ENCODE measurements around the gene ESYT2.
"Not testable (repeated sequence)": the region's sequence is repeated elsewhere in the genome, so short reads cannot be mapped to it uniquely, and the experiment has no call there.

Gene ESYT2

GRCh38 chr7:158856883-158857668 is 27.8 kb upstream of the ESYT2 start:
- DNase-seq = peak; percentile 8

- no peak for DNase-seq
Measured at GRCh38 chr7:158854681-158855081, 25.4 kb upstream of the ESYT2 start.

- DNase-seq = no peak
Measured at GRCh38 chr7:158850545-158851102, 21.3 kb upstream of the ESYT2 start.

GRCh38 chr7:158849768-158850544 is 20.6 kb upstream of the ESYT2 start:
- DNase-seq = no peak

GRCh38 chr7:158849442-158849767 is 20.1 kb upstream of the ESYT2 start:
- no peak for DNase-seq

GRCh38 chr7:158847451-158847866 is 18.1 kb upstream of the ESYT2 start:
- DNase-seq = peak; percentile 27

GRCh38 chr7:158846304-158846703 is 17.0 kb upstream of the ESYT2 start:
- DNase-seq = no peak

GRCh38 chr7:158843771-158844170 is 14.5 kb upstream of the ESYT2 start:
- no peak for DNase-seq

GRCh38 chr7:158842486-158842885 is 13.2 kb upstream of the ESYT2 start:
- no peak for DNase-seq

- no peak for DNase-seq
Measured at GRCh38 chr7:158840604-158841003, 11.3 kb upstream of the ESYT2 start.

- DNase-seq = not testable (repeated sequence)
Measured at GRCh38 chr7:158839177-158839576, 9.9 kb upstream of the ESYT2 start.

GRCh38 chr7:158837790-158838637 is 8.7 kb upstream of the ESYT2 start:
- no peak for DNase-seq

- DNase-seq = no peak
Measured at GRCh38 chr7:158836692-158837091, 7.4 kb upstream of the ESYT2 start.

GRCh38 chr7:158834878-158835784 is 5.8 kb upstream of the ESYT2 start:
- no peak for DNase-seq

- no peak for DNase-seq
Measured at GRCh38 chr7:158832994-158833393, 3.7 kb upstream of the ESYT2 start.

GRCh38 chr7:158831738-158832091 is 2.4 kb upstream of the ESYT2 start:
- DNase-seq = no peak

- DNase-seq = no peak
Measured at GRCh38 chr7:158830211-158830723, 958 bp upstream of the ESYT2 start.

GRCh38 chr7:158829021-158829341 is 328 bp downstream of the ESYT2 start:
- peak; percentile 78 for DNase-seq

GRCh38 chr7:158828133-158829020 is 932 bp downstream of the ESYT2 start:
- peak; percentile 18 for DNase-seq

- DNase-seq = peak; percentile 43
Measured at GRCh38 chr7:158827411-158828132, 1.7 kb downstream of the ESYT2 start.
